ENCODE data around the gene ABCB8. TPM values are rescaled to one million over a fixed set of nuclear protein-coding genes. Genes with fewer than 3 reads are reported as not detected.

The ABCB8 gene
- total and polyA plus RNA-seq, 12 donors, result 15.5 to 62.3 (median 51.2) TPM

GRCh38 chr7:151089893-151090730 is 61.9 kb downstream of the ABCB8 start:
- intact Hi-C loops (cut with DNase I), result no loop called here
- Histone ChIP-seq H3K27ac (peak overlapping the region; percentile 23 to 94 (median 76)), H3K9me3 (replicated peaks in 1 of 3) (no peaks in the 10 kb centered on the region), H3K4me1 (replicated peaks in 1 of 2) (peaks cover 21 to 50% of the 10 kb centered on the region in 2 donors), H3K27me3 (no peaks in the 10 kb centered on the region), H3K36me3 (replicated peaks in 1 of 2) (no peaks in the 10 kb centered on the region), H3K4me3 (peak overlapping the region in 1 of 4 donors; percentile 85)
- TF ChIP-seq CTCF (IDR thresholded peaks at IDR 0.05) (no peak), POLR2A (IDR thresholded peaks at IDR 0.05) (no peak)
- 74 to 80% (median 80%) methylated on average over 17 to 22 of the region's 22 CpGs for WGBS, 4 donors
- DNase-seq, result peak in 1 of 7 donors; percentile 23

- Histone ChIP-seq H3K9me3 (replicated peaks in 1 of 3) (no peaks in the 10 kb centered on the region), H3K27me3 (no peaks in the 10 kb centered on the region), H3K4me3 (no peak overlapping the region), H3K27ac (no peak overlapping the region), H3K36me3 (replicated peaks in 1 of 2) (no peaks in the 10 kb centered on the region), H3K4me1 (replicated peaks in 1 of 2) (peaks cover 16 to 42% of the 10 kb centered on the region in 2 donors)
- no peak for TF ChIP-seq CTCF (IDR thresholded peaks at IDR 0.05)
- no peak for TF ChIP-seq POLR2A (IDR thresholded peaks at IDR 0.05)
- intact Hi-C loops (cut with DNase I), result no loop called here
- no peak for DNase-seq
- 87 to 94% (median 89%) methylated on average over 4 to 7 of the region's 7 CpGs for WGBS, 4 donors
These were observed 62.8 kb downstream of the ABCB8 start for GRCh38 chr7:151091003-151091402.

- no peaks in the 10 kb centered on the region for H3K9me3 ChIP-seq (replicated peaks in 1 of 3)
- intact Hi-C loops (cut with DNase I), result no loop called here
- 52 to 62% (median 55%) methylated on average over 5 to 6 of the region's 6 CpGs for WGBS, 4 donors
- peaks cover 16 to 42% of the 10 kb centered on the region in 2 donors for H3K4me1 ChIP-seq (replicated peaks in 1 of 2)
- TF ChIP-seq CTCF (IDR thresholded peaks at IDR 0.05) (peak in 4 of 6 experiments; percentile 13 to 34 (median 31)), POLR2A (IDR thresholded peaks at IDR 0.05) (no peak)
- DNase-seq, result peak in 3 of 7 donors; percentile 19 to 40 (median 36)
- no peak overlapping the region for H3K27ac ChIP-seq
- H3K4me3 ChIP-seq, result no peak overlapping the region
- no peaks in the 10 kb centered on the region for H3K36me3 ChIP-seq (replicated peaks in 1 of 2)
- H3K27me3 ChIP-seq, result no peaks in the 10 kb centered on the region
These were observed 63.2 kb downstream of the ABCB8 start for GRCh38 chr7:151091431-151091830.

- Histone ChIP-seq H3K4me3 (no peak overlapping the region), H3K36me3 (replicated peaks in 1 of 2) (no peaks in the 10 kb centered on the region), H3K27ac (no peak overlapping the region), H3K4me1 (replicated peaks in 1 of 2) (peaks cover 16 to 42% of the 10 kb centered on the region in 2 donors), H3K9me3 (replicated peaks in 1 of 3) (no peaks in the 10 kb centered on the region), H3K27me3 (no peaks in the 10 kb centered on the region)
- no peak for TF ChIP-seq POLR2A (IDR thresholded peaks at IDR 0.05)
- no peak for TF ChIP-seq CTCF (IDR thresholded peaks at IDR 0.05)
- intact Hi-C loops (cut with DNase I), result no loop called here
- WGBS, 4 donors, result 88 to 90% (median 89%) methylated on average over 13 to 14 of the region's 14 CpGs
- peak in 1 of 7 donors; percentile 6 for DNase-seq
These were observed 63.7 kb downstream of the ABCB8 start for GRCh38 chr7:151091988-151092387.
